ENCODE data around the gene SEC14L6. TPM values are rescaled to one million over a fixed set of nuclear protein-coding genes. Genes with fewer than 3 reads are reported as not detected.

Gene SEC14L6
- polyA plus RNA-seq, 1 donor (not counting 4 experiments of a cell fraction or from before 2014, with no cell fraction given) = not detected

- DNase-seq (ENCODE audit: low read depth, low spot score) (no peak), FAIRE-seq (no peak)
- Histone ChIP-seq H3K36me3 (ENCODE audit: control insufficient read depth in 2 of 2, extremely low read depth in 1 of 2, insufficient read depth in 2 of 2, low read length in 2 of 2) (no peaks in the 10 kb centered on the region), H3K4me2 (ENCODE audit: control insufficient read depth, extremely low read depth, insufficient read depth, low read depth, low read length) (no peak overlapping the region), H3K4me3 (ENCODE audit: control insufficient read depth in 2 of 3, extremely low read depth in 1 of 3, insufficient read depth in 2 of 3, low read depth in 1 of 3, low read length in 3 of 3) (no peak overlapping the region), H2AFZ (ENCODE audit: control insufficient read depth, low read length) (no peak overlapping the region), H3K9me1 (ENCODE audit: control insufficient read depth, extremely low read depth, insufficient read depth, low read length) (no peaks in the 10 kb centered on the region), H3K9me3 (ENCODE audit: control insufficient read depth, low read depth, low read length) (no peaks in the 10 kb centered on the region), H3K4me1 (ENCODE audit: control insufficient read depth, extremely low read depth, insufficient read depth, low read length) (no peaks in the 10 kb centered on the region), H3K79me2 (ENCODE audit: control insufficient read depth, insufficient read depth, low read length) (no peaks in the 10 kb centered on the region), H4K20me1 (ENCODE audit: control insufficient read depth, extremely low read depth, insufficient read depth, low read length) (no peaks in the 10 kb centered on the region), H3K9ac (ENCODE audit: control insufficient read depth, extremely low read depth, insufficient read depth, low read length) (no peak overlapping the region), H3K27me3 (ENCODE audit: control insufficient read depth, extremely low read depth, insufficient read depth, low read length) (peaks cover 16% of the 10 kb centered on the region), H3K27ac (ENCODE audit: control insufficient read depth, insufficient read depth, low read length) (no peak overlapping the region)
- dilution Hi-C loops (cut with MboI; ENCODE audit: extremely low pct_ligation_motif_present, low sequenced_read_pairs) = no loop called here
- no peak for TF ChIP-seq CTCF (optimal IDR thresholded peaks at IDR 0.05 in 1 of 3, IDR thresholded peaks at IDR 0.05 in 1 of 3, conservative IDR thresholded peaks at IDR 0.05 in 1 of 3; ENCODE audit: extremely low read depth in 1 of 3, insufficient read depth in 2 of 3, low read length in 3 of 3)
Measured at GRCh38 chr22:30502911-30503310, 43.6 kb downstream of the SEC14L6 start.

- Histone ChIP-seq H4K20me1 (ENCODE audit: control insufficient read depth, extremely low read depth, insufficient read depth, low read length) (no peaks in the 10 kb centered on the region), H3K36me3 (ENCODE audit: control insufficient read depth in 2 of 2, extremely low read depth in 1 of 2, insufficient read depth in 2 of 2, low read length in 2 of 2) (no peaks in the 10 kb centered on the region), H3K27me3 (ENCODE audit: control insufficient read depth, extremely low read depth, insufficient read depth, low read length) (peaks cover 16% of the 10 kb centered on the region), H3K9me1 (ENCODE audit: control insufficient read depth, extremely low read depth, insufficient read depth, low read length) (no peaks in the 10 kb centered on the region), H3K9ac (ENCODE audit: control insufficient read depth, extremely low read depth, insufficient read depth, low read length) (no peak overlapping the region), H3K27ac (ENCODE audit: control insufficient read depth, insufficient read depth, low read length) (no peak overlapping the region), H2AFZ (ENCODE audit: control insufficient read depth, low read length) (no peak overlapping the region), H3K4me2 (ENCODE audit: control insufficient read depth, extremely low read depth, insufficient read depth, low read depth, low read length) (no peak overlapping the region), H3K4me3 (ENCODE audit: control insufficient read depth in 2 of 3, extremely low read depth in 1 of 3, insufficient read depth in 2 of 3, low read depth in 1 of 3, low read length in 3 of 3) (no peak overlapping the region), H3K4me1 (ENCODE audit: control insufficient read depth, extremely low read depth, insufficient read depth, low read length) (no peaks in the 10 kb centered on the region), H3K9me3 (ENCODE audit: control insufficient read depth, low read depth, low read length) (no peaks in the 10 kb centered on the region), H3K79me2 (ENCODE audit: control insufficient read depth, insufficient read depth, low read length) (no peaks in the 10 kb centered on the region)
- dilution Hi-C loops (cut with MboI; ENCODE audit: extremely low pct_ligation_motif_present, low sequenced_read_pairs) = no loop called here
- TF ChIP-seq CTCF (optimal IDR thresholded peaks at IDR 0.05 in 1 of 3, IDR thresholded peaks at IDR 0.05 in 1 of 3, conservative IDR thresholded peaks at IDR 0.05 in 1 of 3; ENCODE audit: extremely low read depth in 1 of 3, insufficient read depth in 2 of 3, low read length in 3 of 3) (no peak), EZH2 (IDR thresholded peaks at IDR 0.05; ENCODE audit: low read length) (no peak)
- FAIRE-seq = no peak
- DNase-seq (ENCODE audit: low read depth, low spot score) = no peak
Measured at GRCh38 chr22:30502153-30502552, 44.4 kb downstream of the SEC14L6 start.
